Measurements from ENCODE around the gene PLXNA4.

DNA sequence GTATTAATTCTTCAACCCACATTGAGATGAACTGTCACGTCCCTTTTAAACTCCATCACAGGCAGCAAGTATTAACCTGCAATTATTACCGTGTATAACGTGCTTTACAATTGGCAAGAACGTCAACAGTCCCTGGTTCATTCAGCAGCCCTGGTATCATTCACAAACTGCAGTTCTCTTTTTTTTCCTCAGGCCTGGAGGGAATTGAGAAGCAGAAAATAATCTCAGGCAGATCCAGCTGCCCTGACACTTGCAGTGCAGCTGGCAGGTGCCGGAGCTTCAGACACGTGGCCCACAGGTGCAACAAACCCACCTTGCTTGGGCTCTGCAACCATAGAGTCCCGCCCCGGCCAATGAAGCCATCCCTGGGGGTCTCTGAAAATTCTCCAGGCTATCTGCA is 137.3 kb downstream of the PLXNA4 start:
- TF ChIP-seq, protein P1, sequence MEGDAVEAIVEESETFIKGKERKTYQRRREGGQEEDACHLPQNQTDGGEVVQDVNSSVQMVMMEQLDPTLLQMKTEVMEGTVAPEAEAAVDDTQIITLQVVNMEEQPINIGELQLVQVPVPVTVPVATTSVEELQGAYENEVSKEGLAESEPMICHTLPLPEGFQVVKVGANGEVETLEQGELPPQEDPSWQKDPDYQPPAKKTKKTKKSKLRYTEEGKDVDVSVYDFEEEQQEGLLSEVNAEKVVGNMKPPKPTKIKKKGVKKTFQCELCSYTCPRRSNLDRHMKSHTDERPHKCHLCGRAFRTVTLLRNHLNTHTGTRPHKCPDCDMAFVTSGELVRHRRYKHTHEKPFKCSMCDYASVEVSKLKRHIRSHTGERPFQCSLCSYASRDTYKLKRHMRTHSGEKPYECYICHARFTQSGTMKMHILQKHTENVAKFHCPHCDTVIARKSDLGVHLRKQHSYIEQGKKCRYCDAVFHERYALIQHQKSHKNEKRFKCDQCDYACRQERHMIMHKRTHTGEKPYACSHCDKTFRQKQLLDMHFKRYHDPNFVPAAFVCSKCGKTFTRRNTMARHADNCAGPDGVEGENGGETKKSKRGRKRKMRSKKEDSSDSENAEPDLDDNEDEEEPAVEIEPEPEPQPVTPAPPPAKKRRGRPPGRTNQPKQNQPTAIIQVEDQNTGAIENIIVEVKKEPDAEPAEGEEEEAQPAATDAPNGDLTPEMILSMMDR (IDR thresholded peaks at IDR 0.05) = no peak
- TF ChIP-seq POLR2A (IDR thresholded peaks at IDR 0.05) = no peak

Data from vagina (tissue), 2 donors.